ENCODE measurements around the gene POLR1C.

Gene POLR1C

DNA sequence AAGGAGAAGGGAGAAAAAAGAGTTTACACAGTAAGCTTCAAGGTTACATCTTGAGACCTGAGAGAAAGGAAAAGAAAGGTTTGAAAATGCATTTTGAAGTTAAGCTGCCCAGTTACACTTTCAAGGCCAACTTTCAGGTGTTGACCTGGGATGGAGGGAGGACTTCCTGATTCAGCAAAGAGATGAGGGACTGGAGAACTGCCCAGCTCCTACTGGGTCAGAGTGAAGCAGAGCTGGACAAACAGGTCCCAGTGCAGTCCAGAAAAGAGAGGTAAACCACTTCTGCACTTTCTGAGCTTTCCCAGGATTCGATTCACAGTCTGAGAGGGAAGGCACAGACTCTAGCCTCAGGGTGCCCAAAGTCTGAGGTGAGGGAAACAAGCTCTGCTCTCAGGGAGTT, 45.5 kb upstream of the POLR1C start:
- H3K9me3 ChIP-seq (ENCODE audit: insufficient read depth, low read depth, low read length), result no peaks in the 10 kb centered on the region
- H3K79me2 ChIP-seq (ENCODE audit: insufficient read depth, low read length), result no peaks in the 10 kb centered on the region
- no peaks in the 10 kb centered on the region for H3K36me3 ChIP-seq (ENCODE audit: insufficient read depth, low read length)
- no peaks in the 10 kb centered on the region for H3K4me1 ChIP-seq (ENCODE audit: insufficient read depth, low read length, poor library complexity, severe bottlenecking)
- no peak overlapping the region for H3K4me2 ChIP-seq (ENCODE audit: low read depth, low read length, poor library complexity, severe bottlenecking)
- TF ChIP-seq CTCF (conservative IDR thresholded peaks at IDR 0.05; ENCODE audit: low read length), result no peak
- TF ChIP-seq EZH2phosphoT487 (IDR thresholded peaks at IDR 0.05; ENCODE audit: borderline replicate concordance), result no peak
- H3K9ac ChIP-seq (ENCODE audit: low read depth, low read length, poor library complexity, severe bottlenecking), result no peak overlapping the region
- H3K4me3 ChIP-seq (ENCODE audit: low read length, poor library complexity, severe bottlenecking), result no peak overlapping the region
- no peaks in the 10 kb centered on the region for H3K27me3 ChIP-seq (ENCODE audit: insufficient read depth, low read length, poor library complexity, severe bottlenecking)
- no peaks in the 10 kb centered on the region for H3F3A ChIP-seq (ENCODE audit: low read depth)
- no peaks in the 10 kb centered on the region for H3K9me2 ChIP-seq (replicated peaks; ENCODE audit: low read depth, low read length)
- no peaks in the 10 kb centered on the region for H4K20me1 ChIP-seq (ENCODE audit: insufficient read depth, low read length, poor library complexity, severe bottlenecking)
- no peak overlapping the region for H2AFZ ChIP-seq (ENCODE audit: low read length)

GRCh38 chr6:43472515-43472914, 44.4 kb upstream of the POLR1C start:
- no peak overlapping the region for H2AFZ ChIP-seq (ENCODE audit: low read length)
- no peak overlapping the region for H3K9ac ChIP-seq (ENCODE audit: low read depth, low read length, poor library complexity, severe bottlenecking)
- no peaks in the 10 kb centered on the region for H3F3A ChIP-seq (ENCODE audit: low read depth)
- TF ChIP-seq EZH2phosphoT487 (IDR thresholded peaks at IDR 0.05; ENCODE audit: borderline replicate concordance), result no peak
- no peak for TF ChIP-seq CTCF (conservative IDR thresholded peaks at IDR 0.05; ENCODE audit: low read length)
- H3K27me3 ChIP-seq (ENCODE audit: insufficient read depth, low read length, poor library complexity, severe bottlenecking), result no peaks in the 10 kb centered on the region
- H3K4me2 ChIP-seq (ENCODE audit: low read depth, low read length, poor library complexity, severe bottlenecking), result no peak overlapping the region
- no peaks in the 10 kb centered on the region for H3K9me2 ChIP-seq (replicated peaks; ENCODE audit: low read depth, low read length)
- no peaks in the 10 kb centered on the region for H3K36me3 ChIP-seq (ENCODE audit: insufficient read depth, low read length)
- no peak overlapping the region for H3K4me3 ChIP-seq (ENCODE audit: low read length, poor library complexity, severe bottlenecking)
- peaks cover 1% of the 10 kb centered on the region for H3K79me2 ChIP-seq (ENCODE audit: insufficient read depth, low read length)
- peaks cover 5% of the 10 kb centered on the region for H3K4me1 ChIP-seq (ENCODE audit: insufficient read depth, low read length, poor library complexity, severe bottlenecking)
- H4K20me1 ChIP-seq (ENCODE audit: insufficient read depth, low read length, poor library complexity, severe bottlenecking), result no peaks in the 10 kb centered on the region
- no peaks in the 10 kb centered on the region for H3K9me3 ChIP-seq (ENCODE audit: insufficient read depth, low read depth, low read length)

GRCh38 chr6:43475516-43475915, 41.4 kb upstream of the POLR1C start:
- Histone ChIP-seq H3K4me2 (ENCODE audit: low read depth, low read length, poor library complexity, severe bottlenecking) (no peak overlapping the region), H3K4me1 (ENCODE audit: insufficient read depth, low read length, poor library complexity, severe bottlenecking) (peaks cover 24% of the 10 kb centered on the region), H3K9ac (ENCODE audit: low read depth, low read length, poor library complexity, severe bottlenecking) (no peak overlapping the region), H4K20me1 (ENCODE audit: insufficient read depth, low read length, poor library complexity, severe bottlenecking) (no peaks in the 10 kb centered on the region), H2AFZ (ENCODE audit: low read length) (no peak overlapping the region), H3K36me3 (ENCODE audit: insufficient read depth, low read length) (no peaks in the 10 kb centered on the region), H3F3A (ENCODE audit: low read depth) (no peaks in the 10 kb centered on the region), H3K4me3 (ENCODE audit: low read length, poor library complexity, severe bottlenecking) (no peak overlapping the region), H3K9me2 (replicated peaks; ENCODE audit: low read depth, low read length) (no peaks in the 10 kb centered on the region), H3K79me2 (ENCODE audit: insufficient read depth, low read length) (peaks cover 26% of the 10 kb centered on the region), H3K27me3 (ENCODE audit: insufficient read depth, low read length, poor library complexity, severe bottlenecking) (no peaks in the 10 kb centered on the region), H3K9me3 (ENCODE audit: insufficient read depth, low read depth, low read length) (no peaks in the 10 kb centered on the region)
- no peak for TF ChIP-seq CTCF (conservative IDR thresholded peaks at IDR 0.05; ENCODE audit: low read length)
- TF ChIP-seq EZH2phosphoT487 (IDR thresholded peaks at IDR 0.05; ENCODE audit: borderline replicate concordance), result no peak
